ENCODE measurements around the gene C6orf132.

The C6orf132 gene

DNA sequence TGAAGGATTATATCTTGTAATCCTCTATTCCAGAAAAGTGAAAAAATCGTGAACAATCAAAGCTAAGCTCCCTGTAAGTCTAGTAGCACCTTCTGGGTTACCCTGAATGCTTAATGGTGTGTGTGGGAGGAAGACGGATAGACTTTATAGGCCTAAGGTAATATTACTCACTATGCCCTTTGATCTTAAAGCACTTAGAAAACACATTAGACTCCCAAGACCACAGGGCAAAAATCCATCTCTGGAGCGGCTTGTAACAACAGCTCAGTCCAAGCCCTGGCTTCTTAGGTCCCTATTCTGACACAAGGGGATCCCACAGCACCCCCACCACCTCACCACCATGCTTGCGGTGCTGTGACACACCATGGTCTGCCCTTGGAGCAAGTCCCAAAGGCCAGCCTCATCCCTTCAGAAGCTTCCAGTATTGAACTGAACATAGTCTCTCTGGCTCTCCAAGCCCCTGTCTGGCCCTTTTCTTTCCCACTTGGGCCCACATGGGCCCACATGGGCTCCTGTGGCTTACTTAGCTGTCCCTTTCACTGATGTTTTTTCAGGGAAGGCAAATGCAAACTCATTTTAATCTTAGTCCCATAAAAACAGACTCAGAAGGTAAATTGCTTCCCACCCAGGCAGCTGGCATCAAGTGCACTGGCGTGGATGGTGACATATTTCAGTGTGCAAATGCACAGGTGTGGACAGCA lies 28.3 kb downstream of the C6orf132 start:
- Histone ChIP-seq H4K12ac (ENCODE audit: low read depth, low read length) (no peak overlapping the region), H3K14ac (ENCODE audit: low read length) (no peak overlapping the region), H2BK5ac (ENCODE audit: low read depth, low read length, poor library complexity) (no peak overlapping the region), H4K8ac (ENCODE audit: low read depth, low read length) (no peak overlapping the region), H3K9ac (ENCODE audit: low read length) (no peak overlapping the region), H2AK5ac (ENCODE audit: low read length) (no peak overlapping the region), H3K4ac (ENCODE audit: low read depth, low read length) (no peak overlapping the region), H3K79me1 (ENCODE audit: low read length) (no peaks in the 10 kb centered on the region), H3K18ac (ENCODE audit: low read length) (no peak overlapping the region), H3K79me2 (ENCODE audit: control insufficient read depth, insufficient read depth, low read length, poor library complexity) (no peaks in the 10 kb centered on the region), H3K27ac (ENCODE audit: low read depth, low read length) (no peak overlapping the region), H3K4me1 (ENCODE audit: control insufficient read depth in 1 of 2, insufficient read depth in 2 of 2, low read length in 2 of 2) (peaks cover 0 to 3% of the 10 kb centered on the region in 2 experiments), H3K9me3 (ENCODE audit: insufficient read depth, low read depth, low read length) (no peaks in the 10 kb centered on the region), H3K36me3 (ENCODE audit: control insufficient read depth in 1 of 2, insufficient read depth in 2 of 2, low read length in 2 of 2) (peaks cover 0 to 6% of the 10 kb centered on the region in 2 experiments), H3K27me3 (ENCODE audit: insufficient read depth, low read length) (no peaks in the 10 kb centered on the region), H4K91ac (ENCODE audit: low read depth, low read length) (no peak overlapping the region), H3K4me3 (ENCODE audit: low read depth, low read length) (no peak overlapping the region), H2BK12ac (ENCODE audit: low read length) (no peak overlapping the region), H2BK120ac (ENCODE audit: insufficient read depth, low read length, poor library complexity) (no peak overlapping the region), H3K23ac (ENCODE audit: low read length) (no peak overlapping the region), H3K4me2 (ENCODE audit: low read length) (no peak overlapping the region), H2AFZ (ENCODE audit: insufficient read depth, low read length, poor library complexity) (no peak overlapping the region)
- no CpG with 5 or more reads among the region's 5 CpGs for WGBS (ENCODE audit: extremely low coverage, insufficient coverage, insufficient read length)
- no peak for DNase-seq

DNA sequence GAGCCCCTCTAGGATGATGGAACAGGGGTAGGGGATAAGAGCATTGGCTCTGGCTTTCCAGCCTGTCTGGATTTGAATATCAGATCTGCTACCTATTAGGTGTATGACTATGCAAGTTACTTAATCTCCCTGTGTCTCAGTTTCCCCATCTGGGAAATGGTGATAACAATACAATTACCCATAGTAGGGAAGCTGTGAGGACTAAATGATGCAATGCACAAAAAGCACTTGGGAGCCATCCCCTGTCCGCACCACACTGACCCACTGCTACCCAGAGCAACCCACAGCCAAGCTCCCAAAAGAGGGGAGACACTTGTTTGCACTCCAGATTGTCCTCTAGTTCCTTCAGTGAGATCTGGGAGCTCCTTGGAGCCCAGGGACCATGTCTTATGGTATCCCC lies 30.1 kb downstream of the C6orf132 start:
- Histone ChIP-seq H3K23ac (ENCODE audit: low read length) (no peak overlapping the region), H3K4me3 (ENCODE audit: low read depth, low read length) (no peak overlapping the region), H3K14ac (ENCODE audit: low read length) (no peak overlapping the region), H2BK5ac (ENCODE audit: low read depth, low read length, poor library complexity) (no peak overlapping the region), H3K9ac (ENCODE audit: low read length) (no peak overlapping the region), H2AFZ (ENCODE audit: insufficient read depth, low read length, poor library complexity) (no peak overlapping the region), H3K27ac (ENCODE audit: low read depth, low read length) (no peak overlapping the region), H4K91ac (ENCODE audit: low read depth, low read length) (no peak overlapping the region), H2BK12ac (ENCODE audit: low read length) (no peak overlapping the region), H3K27me3 (ENCODE audit: insufficient read depth, low read length) (no peaks in the 10 kb centered on the region), H2AK5ac (ENCODE audit: low read length) (no peak overlapping the region), H3K4me1 (ENCODE audit: control insufficient read depth in 1 of 2, insufficient read depth in 2 of 2, low read length in 2 of 2) (peaks cover 0 to 3% of the 10 kb centered on the region in 2 experiments), H3K79me1 (ENCODE audit: low read length) (no peaks in the 10 kb centered on the region), H4K8ac (ENCODE audit: low read depth, low read length) (no peak overlapping the region), H2BK120ac (ENCODE audit: insufficient read depth, low read length, poor library complexity) (no peak overlapping the region), H3K9me3 (ENCODE audit: insufficient read depth, low read depth, low read length) (no peaks in the 10 kb centered on the region), H3K4ac (ENCODE audit: low read depth, low read length) (no peak overlapping the region), H4K12ac (ENCODE audit: low read depth, low read length) (no peak overlapping the region), H3K36me3 (ENCODE audit: control insufficient read depth in 1 of 2, insufficient read depth in 2 of 2, low read length in 2 of 2) (peaks cover 2 to 6% of the 10 kb centered on the region in 2 experiments), H3K4me2 (ENCODE audit: low read length) (no peak overlapping the region), H3K18ac (ENCODE audit: low read length) (no peak overlapping the region), H3K79me2 (ENCODE audit: control insufficient read depth, insufficient read depth, low read length, poor library complexity) (no peaks in the 10 kb centered on the region)
- DNase-seq: no peak
- WGBS (ENCODE audit: extremely low coverage, insufficient coverage, insufficient read length): no CpG with 5 or more reads among the region's 1 CpG

DNA sequence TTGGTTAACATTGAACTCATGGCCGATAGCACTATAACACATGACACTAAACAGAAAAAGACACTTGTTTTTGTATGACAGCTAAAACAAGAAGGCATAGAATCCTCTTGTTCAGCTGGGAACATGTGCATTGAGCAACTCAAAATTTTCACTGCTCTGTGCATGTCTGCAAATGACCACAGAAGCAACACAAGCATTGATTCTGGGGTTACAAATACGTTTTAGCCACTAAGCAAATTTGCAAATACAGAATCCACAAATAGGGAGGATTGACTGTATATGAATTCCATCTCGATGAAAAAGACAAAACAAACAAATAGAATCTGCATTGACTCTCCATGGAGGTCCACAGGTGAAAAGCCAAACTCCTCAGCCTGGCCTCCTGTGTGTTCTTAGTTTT lies 31.7 kb downstream of the C6orf132 start:
- H3K4ac ChIP-seq (ENCODE audit: low read depth, low read length): no peak overlapping the region
- no peak overlapping the region for H2BK5ac ChIP-seq (ENCODE audit: low read depth, low read length, poor library complexity)
- no peak overlapping the region for H2BK12ac ChIP-seq (ENCODE audit: low read length)
- H3K14ac ChIP-seq (ENCODE audit: low read length): no peak overlapping the region
- H3K27me3 ChIP-seq (ENCODE audit: insufficient read depth, low read length): no peaks in the 10 kb centered on the region
- H3K36me3 ChIP-seq (ENCODE audit: control insufficient read depth in 1 of 2, insufficient read depth in 2 of 2, low read length in 2 of 2): peaks cover 3 to 10% of the 10 kb centered on the region in 2 experiments
- DNase-seq: no peak
- no peak overlapping the region for H2BK120ac ChIP-seq (ENCODE audit: insufficient read depth, low read length, poor library complexity)
- peaks cover 0 to 3% of the 10 kb centered on the region in 2 experiments for H3K4me1 ChIP-seq (ENCODE audit: control insufficient read depth in 1 of 2, insufficient read depth in 2 of 2, low read length in 2 of 2)
- H4K12ac ChIP-seq (ENCODE audit: low read depth, low read length): no peak overlapping the region
- peaks cover 1% of the 10 kb centered on the region for H3K9me3 ChIP-seq (ENCODE audit: insufficient read depth, low read depth, low read length)
- no peak overlapping the region for H3K27ac ChIP-seq (ENCODE audit: low read depth, low read length)
- H2AFZ ChIP-seq (ENCODE audit: insufficient read depth, low read length, poor library complexity): no peak overlapping the region
- no peak overlapping the region for H3K9ac ChIP-seq (ENCODE audit: low read length)
- no peak overlapping the region for H2AK5ac ChIP-seq (ENCODE audit: low read length)
- H3K4me3 ChIP-seq (ENCODE audit: low read depth, low read length): no peak overlapping the region
- H3K79me2 ChIP-seq (ENCODE audit: control insufficient read depth, insufficient read depth, low read length, poor library complexity): no peaks in the 10 kb centered on the region
- H3K23ac ChIP-seq (ENCODE audit: low read length): no peak overlapping the region
- H3K79me1 ChIP-seq (ENCODE audit: low read length): no peaks in the 10 kb centered on the region
- H4K91ac ChIP-seq (ENCODE audit: low read depth, low read length): no peak overlapping the region
- H3K18ac ChIP-seq (ENCODE audit: low read length): no peak overlapping the region
- no peak overlapping the region for H4K8ac ChIP-seq (ENCODE audit: low read depth, low read length)
- no CpG with 5 or more reads among the region's 3 CpGs for WGBS (ENCODE audit: extremely low coverage, insufficient coverage, insufficient read length)
- no peak overlapping the region for H3K4me2 ChIP-seq (ENCODE audit: low read length)

DNA sequence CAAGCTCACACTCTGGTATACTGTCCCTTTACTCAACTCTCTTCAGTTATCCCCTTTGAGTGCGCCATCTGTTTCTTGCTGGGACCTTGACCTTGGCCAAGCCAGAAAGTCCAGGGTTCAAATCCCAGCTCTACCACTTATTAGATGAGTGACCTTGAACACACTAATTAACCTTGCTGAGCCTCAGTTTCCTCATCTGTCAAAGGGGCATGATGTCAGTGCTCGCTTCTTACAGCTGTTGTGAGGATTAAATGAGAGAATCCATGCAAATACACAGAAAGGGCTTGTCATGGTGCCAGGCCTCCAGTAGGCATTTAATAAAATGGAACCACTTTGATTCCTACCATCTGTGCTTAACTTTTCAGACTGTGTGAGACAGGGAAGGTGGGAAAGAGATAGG lies 34.3 kb downstream of the C6orf132 start:
- no peak overlapping the region for H3K27ac ChIP-seq (ENCODE audit: low read depth, low read length)
- H2BK120ac ChIP-seq (ENCODE audit: insufficient read depth, low read length, poor library complexity): no peak overlapping the region
- no peak for DNase-seq
- no peak overlapping the region for H4K91ac ChIP-seq (ENCODE audit: low read depth, low read length)
- no peaks in the 10 kb centered on the region for H3K27me3 ChIP-seq (ENCODE audit: insufficient read depth, low read length)
- peaks cover 3% of the 10 kb centered on the region for H3K9me3 ChIP-seq (ENCODE audit: insufficient read depth, low read depth, low read length)
- no peak overlapping the region for H3K4me3 ChIP-seq (ENCODE audit: low read depth, low read length)
- no peak overlapping the region for H3K4ac ChIP-seq (ENCODE audit: low read depth, low read length)
- H2BK12ac ChIP-seq (ENCODE audit: low read length): no peak overlapping the region
- no peak overlapping the region for H4K8ac ChIP-seq (ENCODE audit: low read depth, low read length)
- no peak overlapping the region for H2AK5ac ChIP-seq (ENCODE audit: low read length)
- H2BK5ac ChIP-seq (ENCODE audit: low read depth, low read length, poor library complexity): no peak overlapping the region
- H3K14ac ChIP-seq (ENCODE audit: low read length): no peak overlapping the region
- no peak overlapping the region for H3K23ac ChIP-seq (ENCODE audit: low read length)
- no peak overlapping the region for H2AFZ ChIP-seq (ENCODE audit: insufficient read depth, low read length, poor library complexity)
- no peak overlapping the region for H3K4me2 ChIP-seq (ENCODE audit: low read length)
- no peak overlapping the region for H4K12ac ChIP-seq (ENCODE audit: low read depth, low read length)
- no peak overlapping the region for H3K18ac ChIP-seq (ENCODE audit: low read length)
- H3K36me3 ChIP-seq (ENCODE audit: control insufficient read depth in 1 of 2, insufficient read depth in 2 of 2, low read length in 2 of 2): peaks cover 6 to 12% of the 10 kb centered on the region in 2 experiments
- H3K9ac ChIP-seq (ENCODE audit: low read length): no peak overlapping the region
- no CpG with 5 or more reads among the region's 2 CpGs for WGBS (ENCODE audit: extremely low coverage, insufficient coverage, insufficient read length)
- no peaks in the 10 kb centered on the region for H3K79me2 ChIP-seq (ENCODE audit: control insufficient read depth, insufficient read depth, low read length, poor library complexity)
- H3K4me1 ChIP-seq (ENCODE audit: control insufficient read depth in 1 of 2, insufficient read depth in 2 of 2, low read length in 2 of 2): peaks cover 0 to 7% of the 10 kb centered on the region in 2 experiments
- peaks cover 4% of the 10 kb centered on the region for H3K79me1 ChIP-seq (ENCODE audit: low read length)
